HepG2 (cell line): ENCODE measurements around the gene IFITM10. TPM values are rescaled to one million over a fixed set of nuclear protein-coding genes. Genes with fewer than 3 reads are reported as not detected.

Source experiments
- ATAC-seq: fragments of 200-7000 bp; cut with Tn5 transposase; 3 replicates; pipeline ENCODE4 v1.9.1; 2020; ENCODE audit warnings: mild to moderate bottlenecking, moderate library complexity
- BruUV-seq: library from RNA; stranded (reverse); fragments of 400-500 nt; replicated peaks from 2 replicates; lab custom pipeline; 2021; lab: Mats Ljungman, UMichigan
- CTCF ChIA-PET: fragments of 300-600 bp; formaldehyde crosslinking; extraction: SDS; loops from one replicate; lab custom pipeline; 2021; ENCODE audit warnings: low total read pairs, inconsistent platforms, low intra/inter-chr PET ratio; lab: Yijun Ruan, JAX
- POLR2A ChIA-PET: fragments of 350-600 bp; sonication (Branson Sonifier 250); formaldehyde crosslinking; loops from one replicate; lab custom pipeline; 2020; ENCODE audit warnings: antibody characterized with exemption, inconsistent platforms; lab: Yijun Ruan, JAX
- DNase-seq: peaks from one replicate; pipeline ENCODE4 v3.0.0-alpha.2; 2015; ENCODE audit warnings: low spot score
- FAIRE-seq: peaks from 3 replicates; lab custom pipeline; 2011; peaks lifted over from hg19 to GRCh38; lab: Jason Lieb, UNC
- H2AFZ ChIP-seq: one replicate; pipeline ENCODE4 v1.6.1; 2011; ENCODE audit warnings: low read length, inconsistent platforms
- H3K27ac ChIP-seq: fragments of 300-600 bp; 3 replicates; pipeline ENCODE4 v1.8.0; 2011; ENCODE audit warnings: mixed run types, mild to moderate bottlenecking, mixed read lengths, low read length, inconsistent platforms; ENCODE audit not compliant: insufficient read depth; ENCODE audit errors: extremely low read length
- H3K27me3 ChIP-seq, 2 experiments: fragments of 200-600 bp in 1 of 2; 2 replicates in 1 of 2; 3 replicates in 1 of 2; pipeline versions ENCODE4 v1.6.0 to v1.8.0; 2011; ENCODE audit warnings: low read length in 2 of 2, mild to moderate bottlenecking in 2 of 2, moderate library complexity in 2 of 2, inconsistent platforms in 1 of 2; ENCODE audit not compliant: insufficient read depth in 2 of 2, control insufficient read depth in 1 of 2
- H3K36me3 ChIP-seq, 2 experiments: fragments of 200-600 bp in 1 of 2; replicated peaks in 1 of 2; 2 replicates in 1 of 2; 3 replicates in 1 of 2; pipeline versions ENCODE4 v1.5.1 to v1.8.0; 2011; ENCODE audit warnings: low read length in 2 of 2, inconsistent platforms in 1 of 2; ENCODE audit not compliant: insufficient read depth in 2 of 2, control insufficient read depth in 1 of 2
- H3K4me1 ChIP-seq: 2 replicates; pipeline ENCODE4 v1.5.1; 2012; ENCODE audit warnings: low read length, inconsistent platforms; ENCODE audit not compliant: insufficient read depth
- H3K4me2 ChIP-seq: 2 replicates; pipeline ENCODE4 v1.6.0; 2011; ENCODE audit warnings: low read depth, low read length, inconsistent platforms
- H3K4me3 ChIP-seq, 3 experiments: fragments of 200-600 bp in 1 of 3; sonication (generic), shearing (Covaris generic) in 1 of 3; replicated peaks in 1 of 3; 2 replicates each; pipeline ENCODE4 v1.5.1; 2011 to 2016; ENCODE audit warnings: low read length in 3 of 3, inconsistent platforms in 2 of 3, low read depth in 2 of 3, mild to moderate bottlenecking in 2 of 3, control low read depth in 1 of 3, mixed read lengths in 1 of 3; ENCODE audit not compliant: insufficient read depth in 1 of 3
- H3K79me2 ChIP-seq: one replicate; pipeline ENCODE4 v1.6.1; 2011; ENCODE audit warnings: low read length, inconsistent platforms; ENCODE audit not compliant: insufficient read depth
- H3K9ac ChIP-seq: 2 replicates; pipeline ENCODE4 v1.6.0; 2011; ENCODE audit warnings: mild to moderate bottlenecking, low read depth, low read length, inconsistent platforms; ENCODE audit not compliant: insufficient read depth
- H3K9me3 ChIP-seq: 2 replicates; pipeline ENCODE4 v1.5.1; 2012; ENCODE audit warnings: mild to moderate bottlenecking, low read length
- H4K20me1 ChIP-seq: 2 replicates; pipeline ENCODE4 v1.6.0; 2011; ENCODE audit warnings: inconsistent platforms, mild to moderate bottlenecking, low read length, moderate library complexity; ENCODE audit not compliant: insufficient read depth
- ATF7-NPFF ChIP-seq: sonication (generic); formaldehyde crosslinking; IDR thresholded peaks from 2 replicates; pipeline ENCODE4 v1.8.1; 2023; ENCODE audit warnings: mild to moderate bottlenecking, low read depth, missing genetic modification reagents, moderate library complexity
- CEBPG ChIP-seq: IDR thresholded peaks from 2 replicates; pipeline ENCODE4 v1.6.1; 2016
- FOXO1 ChIP-seq: sonication (generic); formaldehyde crosslinking; IDR thresholded peaks from 2 replicates; pipeline ENCODE4 v1.4.0; 2020; ENCODE audit warnings: missing genetic modification reagents
- GATA4 ChIP-seq: sonication (generic); IDR thresholded peaks from 2 replicates; pipeline ENCODE4 v1.6.1; 2016; ENCODE audit warnings: antibody characterized with exemption, low read depth, borderline replicate concordance
- HDAC2 ChIP-seq: sonication (generic); formaldehyde crosslinking; IDR thresholded peaks from 2 replicates; pipeline ENCODE4 v1.4.0; 2020; ENCODE audit warnings: missing genetic modification reagents
- NCOA5 ChIP-seq: sonication (generic); formaldehyde crosslinking; IDR thresholded peaks from 2 replicates; pipeline ENCODE4 v1.4.0; 2020; ENCODE audit warnings: missing genetic modification reagents
- PHF20 ChIP-seq: sonication (generic); formaldehyde crosslinking; IDR thresholded peaks from 2 replicates; pipeline ENCODE4 v1.5.0; 2020; ENCODE audit warnings: mild to moderate bottlenecking, missing genetic modification reagents
- PLRG1 ChIP-seq: fragments of 450-650 bp; conservative IDR thresholded peaks from 2 replicates; pipeline ENCODE4 v1.6.1; 2016
- YEATS2 ChIP-seq: sonication (generic); formaldehyde crosslinking; IDR thresholded peaks from 2 replicates; pipeline ENCODE4 v1.4.0; 2020; ENCODE audit warnings: missing genetic modification reagents, borderline replicate concordance
- ZKSCAN1 ChIP-seq: fragments of 150-350 bp; IDR thresholded peaks from 2 replicates; pipeline ENCODE4 v1.6.1; 2014; ENCODE audit warnings: low read length
- ZNF343 ChIP-seq: sonication (generic); formaldehyde crosslinking; IDR thresholded peaks from 2 replicates; pipeline ENCODE4 v1.4.0; 2020; ENCODE audit warnings: mild to moderate bottlenecking, missing genetic modification reagents
- ZNF556 ChIP-seq: sonication (generic); formaldehyde crosslinking; IDR thresholded peaks from 2 replicates; pipeline ENCODE4 v1.4.0; 2020; ENCODE audit warnings: mild to moderate bottlenecking, missing genetic modification reagents, borderline replicate concordance
- ZNF629 ChIP-seq: sonication (generic); formaldehyde crosslinking; conservative IDR thresholded peaks from 2 replicates; pipeline ENCODE4 v1.5.0; 2020; ENCODE audit warnings: missing genetic modification reagents
- WGBS: methylation state at CpG from one replicate; pipeline ENCODE4 v1.1.6; 2017; ENCODE audit warnings: low lambda C conversion rate; 5-methylcytosine and 5-hydroxymethylcytosine counted together
- in situ Hi-C: cut with HindIII; loops from 2 replicates; pipeline ENCODE4 v1.10.0; 2017; ENCODE audit warnings: low pct_unique_long_range_greater_than_20kb; ENCODE audit not compliant: extremely low pct_ligation_motif_present
- intact Hi-C: fragments of 100-400 bp; cut with micrococcal nuclease; formaldehyde crosslinking; loops from one replicate; pipeline ENCODE4 v1.10.0; 2022; ENCODE audit not compliant: unreplicated experiment
- polyA plus RNA-seq, 8 experiments: library from polyadenylated mRNA; depleted of rRNA in 3 of 8; stranded (reverse) in 7 of 8; unstranded in 1 of 8; fragments of >200 nt; fragmentation: Illumina TruSeq in 4 of 8; extraction: Trizol in 4 of 8; gene quantifications; 2 replicates each; pipeline versions ENCODE4 v1.2.1 to v1.2.3, GENCODE V29; 2011 to 2016; ENCODE audit warnings: low read depth in 4 of 8, missing spikeins in 1 of 8, mixed read lengths in 1 of 8; ENCODE audit not compliant: insufficient read depth in 1 of 8
- total RNA-seq, 5 experiments: library from RNA; depleted of rRNA; stranded (reverse); fragments of >200 nt; fragmentation: Illumina TruSeq; extraction: Trizol; gene quantifications; 2 replicates each; pipeline ENCODE4 v1.2.3, GENCODE V29; 2016; ENCODE audit warnings: low read depth in 1 of 5
- TF ChIP-seq, protein P1 (sequence below): sonication (generic); formaldehyde crosslinking; IDR thresholded peaks from 2 replicates; pipeline ENCODE4 v1.4.0; 2020; ENCODE audit warnings: missing genetic modification reagents, mild to moderate bottlenecking, borderline replicate concordance
- TF ChIP-seq, protein P2 (sequence below): IDR thresholded peaks from 2 replicates; pipeline ENCODE4 v1.6.1; 2016; ENCODE audit warnings: low read depth, borderline replicate concordance
- TF ChIP-seq, protein P3 (sequence below): fragments of 450-650 bp; IDR thresholded peaks from 2 replicates; pipeline ENCODE4 v1.6.1; 2017
- TF ChIP-seq, protein P4 (sequence below): sonication (generic); formaldehyde crosslinking; IDR thresholded peaks from 2 replicates; pipeline ENCODE4 v1.8.0; 2022; ENCODE audit warnings: missing genetic modification reagents, mild to moderate bottlenecking, inconsistent platforms, borderline replicate concordance
- TF ChIP-seq, protein P5 (sequence below): sonication (generic); formaldehyde crosslinking; IDR thresholded peaks from 2 replicates; pipeline ENCODE4 v1.4.0; 2020; ENCODE audit warnings: mild to moderate bottlenecking, missing genetic modification reagents

IFITM10 gene
- total and polyA plus RNA-seq, 2 of the 13 experiments (the other 11 are each of a cell fraction or from before 2014, with no cell fraction given): 0.09 to 0.13 TPM

DNA sequence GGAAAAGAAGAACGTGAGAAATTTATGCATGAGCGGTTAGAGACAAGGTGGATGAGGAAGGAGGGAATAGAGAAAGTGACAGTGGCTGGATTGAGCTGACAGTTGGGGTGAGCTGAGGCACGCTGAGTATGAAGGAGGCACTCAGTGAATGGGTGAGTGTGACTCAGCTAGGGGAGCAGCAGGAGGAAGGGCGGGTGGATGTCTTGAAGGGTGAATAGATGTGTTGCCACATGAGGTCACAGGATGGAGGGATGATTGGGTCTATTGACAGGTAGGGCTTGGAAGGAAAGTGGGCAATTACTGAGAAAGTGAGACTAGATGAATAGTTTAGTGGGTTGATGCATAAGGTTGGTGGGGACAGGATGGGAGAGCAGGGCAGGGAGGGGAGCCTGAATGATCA lies 8.0 kb downstream of the IFITM10 start:
- ChIA-PET CTCF (no interaction called here), POLR2A (no interaction called here)
- no peak overlapping the region for H3K4me2 ChIP-seq
- FAIRE-seq (no peak), DNase-seq (no peak), ATAC-seq (no peak)
- TF ChIP-seq, protein P1, sequence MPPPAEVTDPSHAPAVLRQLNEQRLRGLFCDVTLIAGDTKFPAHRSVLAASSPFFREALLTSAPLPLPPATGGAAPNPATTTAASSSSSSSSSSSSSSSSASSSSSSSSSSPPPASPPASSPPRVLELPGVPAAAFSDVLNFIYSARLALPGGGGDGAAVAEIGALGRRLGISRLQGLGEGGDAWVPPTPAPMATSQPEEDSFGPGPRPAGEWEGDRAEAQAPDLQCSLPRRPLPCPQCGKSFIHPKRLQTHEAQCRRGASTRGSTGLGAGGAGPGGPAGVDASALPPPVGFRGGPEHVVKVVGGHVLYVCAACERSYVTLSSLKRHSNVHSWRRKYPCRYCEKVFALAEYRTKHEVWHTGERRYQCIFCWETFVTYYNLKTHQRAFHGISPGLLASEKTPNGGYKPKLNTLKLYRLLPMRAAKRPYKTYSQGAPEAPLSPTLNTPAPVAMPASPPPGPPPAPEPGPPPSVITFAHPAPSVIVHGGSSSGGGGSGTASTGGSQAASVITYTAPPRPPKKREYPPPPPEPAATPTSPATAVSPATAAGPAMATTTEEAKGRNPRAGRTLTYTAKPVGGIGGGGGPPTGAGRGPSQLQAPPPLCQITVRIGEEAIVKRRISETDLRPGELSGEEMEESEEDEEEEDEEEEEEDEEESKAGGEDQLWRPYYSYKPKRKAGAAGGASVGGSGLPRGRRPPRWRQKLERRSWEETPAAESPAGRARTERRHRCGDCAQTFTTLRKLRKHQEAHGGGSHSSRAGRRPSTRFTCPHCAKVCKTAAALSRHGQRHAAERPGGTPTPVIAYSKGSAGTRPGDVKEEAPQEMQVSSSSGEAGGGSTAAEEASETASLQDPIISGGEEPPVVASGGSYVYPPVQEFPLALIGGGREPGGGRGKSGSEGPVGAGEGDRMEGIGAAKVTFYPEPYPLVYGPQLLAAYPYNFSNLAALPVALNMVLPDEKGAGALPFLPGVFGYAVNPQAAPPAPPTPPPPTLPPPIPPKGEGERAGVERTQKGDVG: no peak
- TF ChIP-seq, protein P2, sequence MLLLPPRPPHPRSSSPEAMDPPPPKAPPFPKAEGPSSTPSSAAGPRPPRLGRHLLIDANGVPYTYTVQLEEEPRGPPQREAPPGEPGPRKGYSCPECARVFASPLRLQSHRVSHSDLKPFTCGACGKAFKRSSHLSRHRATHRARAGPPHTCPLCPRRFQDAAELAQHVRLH (CRISPR knock-in tag): no peak
- TF ChIP-seq, protein P3, sequence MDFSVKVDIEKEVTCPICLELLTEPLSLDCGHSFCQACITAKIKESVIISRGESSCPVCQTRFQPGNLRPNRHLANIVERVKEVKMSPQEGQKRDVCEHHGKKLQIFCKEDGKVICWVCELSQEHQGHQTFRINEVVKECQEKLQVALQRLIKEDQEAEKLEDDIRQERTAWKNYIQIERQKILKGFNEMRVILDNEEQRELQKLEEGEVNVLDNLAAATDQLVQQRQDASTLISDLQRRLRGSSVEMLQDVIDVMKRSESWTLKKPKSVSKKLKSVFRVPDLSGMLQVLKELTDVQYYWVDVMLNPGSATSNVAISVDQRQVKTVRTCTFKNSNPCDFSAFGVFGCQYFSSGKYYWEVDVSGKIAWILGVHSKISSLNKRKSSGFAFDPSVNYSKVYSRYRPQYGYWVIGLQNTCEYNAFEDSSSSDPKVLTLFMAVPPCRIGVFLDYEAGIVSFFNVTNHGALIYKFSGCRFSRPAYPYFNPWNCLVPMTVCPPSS: no peak
- TF ChIP-seq GATA4 (no peak), ZNF629 (no peak), CEBPG (CRISPR knock-in tag) (no peak), PLRG1 (no peak), ATF7-NPFF (CRISPR knock-in tag) (no peak), NCOA5 (CRISPR knock-in tag) (no peak), ZNF343 (CRISPR knock-in tag) (no peak), FOXO1 (CRISPR knock-in tag) (no peak), HDAC2 (CRISPR knock-in tag) (no peak), PHF20 (no peak), ZNF556 (CRISPR knock-in tag) (no peak), ZKSCAN1 (no peak), YEATS2 (no peak)
- TF ChIP-seq, protein P4, sequence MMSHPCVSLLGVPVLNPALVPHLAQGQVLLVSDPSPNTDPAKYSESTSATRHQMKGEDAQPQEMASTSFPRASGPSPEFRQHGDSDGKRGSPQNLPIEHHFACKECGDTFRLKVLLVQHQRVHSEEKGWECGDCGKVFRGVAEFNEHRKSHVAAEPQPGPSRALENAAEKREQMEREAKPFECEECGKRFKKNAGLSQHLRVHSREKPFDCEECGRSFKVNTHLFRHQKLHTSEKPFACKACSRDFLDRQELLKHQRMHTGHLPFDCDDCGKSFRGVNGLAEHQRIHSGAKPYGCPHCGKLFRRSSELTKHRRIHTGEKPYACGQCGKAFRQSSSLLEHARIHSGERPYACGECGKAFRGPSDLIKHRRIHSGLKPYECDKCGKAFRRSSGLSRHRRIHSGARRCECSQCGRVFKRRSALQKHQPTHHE: no peak
- TF ChIP-seq, protein P5, sequence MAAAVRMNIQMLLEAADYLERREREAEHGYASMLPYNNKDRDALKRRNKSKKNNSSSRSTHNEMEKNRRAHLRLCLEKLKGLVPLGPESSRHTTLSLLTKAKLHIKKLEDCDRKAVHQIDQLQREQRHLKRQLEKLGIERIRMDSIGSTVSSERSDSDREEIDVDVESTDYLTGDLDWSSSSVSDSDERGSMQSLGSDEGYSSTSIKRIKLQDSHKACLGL: no peak
- no TSS peak for BruUV-seq
- no peak overlapping the region for H2AFZ ChIP-seq
- 17% methylated on average over 4 of the region's 4 CpGs for whole genome bisulfite sequencing
- intact Hi-C loops (no loop called here), in situ Hi-C loops (no loop called here)
- H3K27me3 ChIP-seq: peaks cover 2 to 31% of the 10 kb centered on the region in 2 experiments; a peak in 4 of 5 replicates
- no peaks in the 10 kb centered on the region for H4K20me1 ChIP-seq
- no peaks in the 10 kb centered on the region for H3K79me2 ChIP-seq
- H3K9ac ChIP-seq: no peak overlapping the region
- H3K4me3 ChIP-seq: no peak overlapping the region
- H3K27ac ChIP-seq: no peak overlapping the region
- H3K9me3 ChIP-seq: peaks cover 2% of the 10 kb centered on the region
- no peaks in the 10 kb centered on the region for H3K4me1 ChIP-seq
- H3K36me3 ChIP-seq: no peaks in the 10 kb centered on the region
